Measurements from ENCODE around the gene PDE3A.

DNA sequence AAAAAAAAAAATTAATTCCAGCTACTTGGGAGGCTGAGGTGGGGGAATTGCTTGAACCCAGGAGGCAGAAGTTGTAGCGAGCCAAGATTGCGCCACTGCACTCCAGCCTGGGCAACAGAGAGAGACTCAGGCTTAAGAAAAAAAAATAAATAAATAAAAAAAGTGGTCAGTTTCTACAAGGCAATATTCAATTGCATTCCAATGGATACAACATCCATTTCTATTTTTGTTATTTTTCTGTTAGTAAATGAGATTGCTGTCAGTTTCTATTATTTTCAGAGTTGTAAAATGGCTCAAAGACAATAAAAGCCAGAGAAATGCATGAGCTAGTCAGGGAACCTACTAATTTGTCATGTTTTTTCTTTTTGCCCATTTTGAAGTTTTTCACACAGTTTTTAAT lies 119.2 kb downstream of the PDE3A start:
- TF ChIP-seq, protein P1, sequence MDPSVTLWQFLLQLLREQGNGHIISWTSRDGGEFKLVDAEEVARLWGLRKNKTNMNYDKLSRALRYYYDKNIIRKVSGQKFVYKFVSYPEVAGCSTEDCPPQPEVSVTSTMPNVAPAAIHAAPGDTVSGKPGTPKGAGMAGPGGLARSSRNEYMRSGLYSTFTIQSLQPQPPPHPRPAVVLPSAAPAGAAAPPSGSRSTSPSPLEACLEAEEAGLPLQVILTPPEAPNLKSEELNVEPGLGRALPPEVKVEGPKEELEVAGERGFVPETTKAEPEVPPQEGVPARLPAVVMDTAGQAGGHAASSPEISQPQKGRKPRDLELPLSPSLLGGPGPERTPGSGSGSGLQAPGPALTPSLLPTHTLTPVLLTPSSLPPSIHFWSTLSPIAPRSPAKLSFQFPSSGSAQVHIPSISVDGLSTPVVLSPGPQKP (IDR thresholded peaks at IDR 0.05; ENCODE audit: low read depth, low read length): no peak
- TF ChIP-seq EZH2 (IDR thresholded peaks at IDR 0.05; ENCODE audit: borderline replicate concordance, control insufficient read depth, low read depth, low read length): no peak
- TF ChIP-seq CBX5 (IDR thresholded peaks at IDR 0.05; ENCODE audit: low read depth): no peak
- TF ChIP-seq, protein P2, sequence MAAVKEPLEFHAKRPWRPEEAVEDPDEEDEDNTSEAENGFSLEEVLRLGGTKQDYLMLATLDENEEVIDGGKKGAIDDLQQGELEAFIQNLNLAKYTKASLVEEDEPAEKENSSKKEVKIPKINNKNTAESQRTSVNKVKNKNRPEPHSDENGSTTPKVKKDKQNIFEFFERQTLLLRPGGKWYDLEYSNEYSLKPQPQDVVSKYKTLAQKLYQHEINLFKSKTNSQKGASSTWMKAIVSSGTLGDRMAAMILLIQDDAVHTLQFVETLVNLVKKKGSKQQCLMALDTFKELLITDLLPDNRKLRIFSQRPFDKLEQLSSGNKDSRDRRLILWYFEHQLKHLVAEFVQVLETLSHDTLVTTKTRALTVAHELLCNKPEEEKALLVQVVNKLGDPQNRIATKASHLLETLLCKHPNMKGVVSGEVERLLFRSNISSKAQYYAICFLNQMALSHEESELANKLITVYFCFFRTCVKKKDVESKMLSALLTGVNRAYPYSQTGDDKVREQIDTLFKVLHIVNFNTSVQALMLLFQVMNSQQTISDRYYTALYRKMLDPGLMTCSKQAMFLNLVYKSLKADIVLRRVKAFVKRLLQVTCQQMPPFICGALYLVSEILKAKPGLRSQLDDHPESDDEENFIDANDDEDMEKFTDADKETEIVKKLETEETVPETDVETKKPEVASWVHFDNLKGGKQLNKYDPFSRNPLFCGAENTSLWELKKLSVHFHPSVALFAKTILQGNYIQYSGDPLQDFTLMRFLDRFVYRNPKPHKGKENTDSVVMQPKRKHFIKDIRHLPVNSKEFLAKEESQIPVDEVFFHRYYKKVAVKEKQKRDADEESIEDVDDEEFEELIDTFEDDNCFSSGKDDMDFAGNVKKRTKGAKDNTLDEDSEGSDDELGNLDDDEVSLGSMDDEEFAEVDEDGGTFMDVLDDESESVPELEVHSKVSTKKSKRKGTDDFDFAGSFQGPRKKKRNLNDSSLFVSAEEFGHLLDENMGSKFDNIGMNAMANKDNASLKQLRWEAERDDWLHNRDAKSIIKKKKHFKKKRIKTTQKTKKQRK (IDR thresholded peaks at IDR 0.05; ENCODE audit: low read depth, low read length): no peak
- no peak for TF ChIP-seq KAT2A (conservative IDR thresholded peaks at IDR 0.05; ENCODE audit: control insufficient read depth, low read depth, low read length)
